Osteoblast (primary cell): ENCODE data around the gene KIF16B. TPM values are rescaled to one million over a fixed set of nuclear protein-coding genes. Genes with fewer than 3 reads are reported as not detected.

Source experiments
- DNase-seq: peaks from one replicate; pipeline ENCODE4 v3.0.0; 2011; ENCODE audit warnings: low spot score, mixed read lengths; ENCODE audit not compliant: insufficient read length; ENCODE audit errors: missing footprints
- H2AFZ ChIP-seq: 2 replicates; pipeline ENCODE4 v1.6.0; 2011; ENCODE audit warnings: mild to moderate bottlenecking, low read length
- H3K27ac ChIP-seq: 2 replicates; pipeline ENCODE4 v1.5.1; 2011; ENCODE audit warnings: mild to moderate bottlenecking, low read depth, low read length, moderate library complexity
- H3K27me3 ChIP-seq: 2 replicates; pipeline ENCODE4 v1.6.0; 2012; ENCODE audit warnings: mild to moderate bottlenecking, control low read depth, inconsistent platforms, low read length, moderate library complexity; ENCODE audit not compliant: insufficient read depth
- H3K36me3 ChIP-seq: 2 replicates; pipeline ENCODE4 v1.5.1; 2011; ENCODE audit warnings: mild to moderate bottlenecking, low read length, control low read depth, moderate library complexity; ENCODE audit not compliant: insufficient read depth
- H3K4me1 ChIP-seq: 2 replicates; pipeline ENCODE4 v1.5.1; 2011; ENCODE audit warnings: mild to moderate bottlenecking, low read length, control low read depth, moderate library complexity; ENCODE audit not compliant: insufficient read depth
- H3K4me2 ChIP-seq: 2 replicates; pipeline ENCODE4 v1.6.0; 2011; ENCODE audit warnings: mild to moderate bottlenecking, low read length; ENCODE audit not compliant: insufficient read depth
- H3K4me3 ChIP-seq: fragments of 200-600 bp; sonication (generic); 3 replicates; pipeline ENCODE4 v1.5.1; 2012; ENCODE audit warnings: mild to moderate bottlenecking, low read length, inconsistent platforms; ENCODE audit not compliant: insufficient read depth
- H3K79me2 ChIP-seq: 2 replicates; pipeline ENCODE4 v1.6.0; 2012; ENCODE audit warnings: mild to moderate bottlenecking, low read length, control low read depth, inconsistent platforms; ENCODE audit not compliant: insufficient read depth
- H3K9me3 ChIP-seq: 2 replicates; pipeline ENCODE4 v1.5.1; 2011; ENCODE audit warnings: low read depth, low read length, control low read depth
- H4K20me1 ChIP-seq: 2 replicates; pipeline ENCODE4 v1.6.0; 2012; ENCODE audit warnings: mild to moderate bottlenecking, low read length, control low read depth; ENCODE audit not compliant: insufficient read depth
- total RNA-seq: library from RNA; depleted of rRNA; stranded (reverse); fragments of >200 nt; gene quantifications from 2 replicates; pipeline ENCODE4 v1.2.3, GENCODE V29; 2012
- TF ChIP-seq, protein P1 (sequence below): IDR thresholded peaks from 2 replicates; pipeline ENCODE4 v1.5.1; 2011; ENCODE audit warnings: mild to moderate bottlenecking, low read depth, low read length, moderate library complexity; ENCODE audit errors: extremely low read depth

Gene KIF16B
- total RNA-seq, 1 donor = 9.0 TPM

DNA sequence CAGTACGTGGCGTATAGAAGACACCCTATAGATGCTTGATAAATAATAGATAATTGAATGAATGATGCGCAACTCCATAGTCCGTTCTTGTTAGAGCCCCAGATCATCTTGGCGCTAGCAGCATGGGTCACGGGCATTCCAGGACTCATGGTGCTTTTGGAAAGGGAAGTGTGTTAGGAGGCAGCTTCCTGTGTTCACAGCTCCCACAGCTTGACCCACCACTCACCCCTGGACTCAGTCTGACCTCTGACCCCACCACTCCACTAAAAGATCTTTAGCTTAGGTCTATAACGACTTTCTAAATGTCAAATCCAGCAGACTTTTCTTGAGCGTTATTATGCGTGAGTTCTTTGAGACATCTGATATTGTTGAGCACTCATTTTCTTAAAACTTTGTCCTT, 35.8 kb upstream of the KIF16B start:
- no peaks in the 10 kb centered on the region for H3K36me3 ChIP-seq
- no peaks in the 10 kb centered on the region for H4K20me1 ChIP-seq
- H3K27ac ChIP-seq = no peak overlapping the region
- H3K79me2 ChIP-seq = no peaks in the 10 kb centered on the region
- DNase-seq = no peak
- TF ChIP-seq, protein P1, sequence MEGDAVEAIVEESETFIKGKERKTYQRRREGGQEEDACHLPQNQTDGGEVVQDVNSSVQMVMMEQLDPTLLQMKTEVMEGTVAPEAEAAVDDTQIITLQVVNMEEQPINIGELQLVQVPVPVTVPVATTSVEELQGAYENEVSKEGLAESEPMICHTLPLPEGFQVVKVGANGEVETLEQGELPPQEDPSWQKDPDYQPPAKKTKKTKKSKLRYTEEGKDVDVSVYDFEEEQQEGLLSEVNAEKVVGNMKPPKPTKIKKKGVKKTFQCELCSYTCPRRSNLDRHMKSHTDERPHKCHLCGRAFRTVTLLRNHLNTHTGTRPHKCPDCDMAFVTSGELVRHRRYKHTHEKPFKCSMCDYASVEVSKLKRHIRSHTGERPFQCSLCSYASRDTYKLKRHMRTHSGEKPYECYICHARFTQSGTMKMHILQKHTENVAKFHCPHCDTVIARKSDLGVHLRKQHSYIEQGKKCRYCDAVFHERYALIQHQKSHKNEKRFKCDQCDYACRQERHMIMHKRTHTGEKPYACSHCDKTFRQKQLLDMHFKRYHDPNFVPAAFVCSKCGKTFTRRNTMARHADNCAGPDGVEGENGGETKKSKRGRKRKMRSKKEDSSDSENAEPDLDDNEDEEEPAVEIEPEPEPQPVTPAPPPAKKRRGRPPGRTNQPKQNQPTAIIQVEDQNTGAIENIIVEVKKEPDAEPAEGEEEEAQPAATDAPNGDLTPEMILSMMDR = no peak
- no peak overlapping the region for H3K4me3 ChIP-seq
- no peaks in the 10 kb centered on the region for H3K4me1 ChIP-seq
- no peaks in the 10 kb centered on the region for H3K9me3 ChIP-seq
- no peak overlapping the region for H2AFZ ChIP-seq
- H3K4me2 ChIP-seq = no peak overlapping the region
- peaks cover 4% of the 10 kb centered on the region for H3K27me3 ChIP-seq

DNA sequence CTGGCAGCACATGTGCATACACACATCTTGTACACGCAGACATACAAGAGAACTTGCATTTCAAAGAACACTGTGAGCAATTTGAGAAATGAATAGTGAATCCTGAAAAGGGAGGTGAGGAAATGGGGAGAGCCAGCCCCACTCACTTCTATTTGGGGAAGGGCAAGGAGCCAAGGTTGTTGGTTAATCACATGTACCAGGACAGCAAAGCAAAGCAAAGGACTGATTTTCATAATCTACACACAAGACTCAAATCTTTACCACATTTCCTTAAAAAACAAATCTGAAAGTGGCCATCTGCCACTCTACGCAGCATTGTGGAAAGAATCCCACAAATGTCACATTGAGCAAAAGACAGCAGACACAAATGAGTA, 35.0 kb upstream of the KIF16B start:
- H3K9me3 ChIP-seq = no peaks in the 10 kb centered on the region
- TF ChIP-seq, protein P1 = no peak
- H3K79me2 ChIP-seq = no peaks in the 10 kb centered on the region
- H3K4me1 ChIP-seq = no peaks in the 10 kb centered on the region
- no peak overlapping the region for H3K4me3 ChIP-seq
- no peak overlapping the region for H2AFZ ChIP-seq
- H3K27me3 ChIP-seq = peaks cover 4% of the 10 kb centered on the region
- no peak overlapping the region for H3K27ac ChIP-seq
- H3K36me3 ChIP-seq = no peaks in the 10 kb centered on the region
- DNase-seq = no peak
- H3K4me2 ChIP-seq = no peak overlapping the region
- H4K20me1 ChIP-seq = no peaks in the 10 kb centered on the region

DNA sequence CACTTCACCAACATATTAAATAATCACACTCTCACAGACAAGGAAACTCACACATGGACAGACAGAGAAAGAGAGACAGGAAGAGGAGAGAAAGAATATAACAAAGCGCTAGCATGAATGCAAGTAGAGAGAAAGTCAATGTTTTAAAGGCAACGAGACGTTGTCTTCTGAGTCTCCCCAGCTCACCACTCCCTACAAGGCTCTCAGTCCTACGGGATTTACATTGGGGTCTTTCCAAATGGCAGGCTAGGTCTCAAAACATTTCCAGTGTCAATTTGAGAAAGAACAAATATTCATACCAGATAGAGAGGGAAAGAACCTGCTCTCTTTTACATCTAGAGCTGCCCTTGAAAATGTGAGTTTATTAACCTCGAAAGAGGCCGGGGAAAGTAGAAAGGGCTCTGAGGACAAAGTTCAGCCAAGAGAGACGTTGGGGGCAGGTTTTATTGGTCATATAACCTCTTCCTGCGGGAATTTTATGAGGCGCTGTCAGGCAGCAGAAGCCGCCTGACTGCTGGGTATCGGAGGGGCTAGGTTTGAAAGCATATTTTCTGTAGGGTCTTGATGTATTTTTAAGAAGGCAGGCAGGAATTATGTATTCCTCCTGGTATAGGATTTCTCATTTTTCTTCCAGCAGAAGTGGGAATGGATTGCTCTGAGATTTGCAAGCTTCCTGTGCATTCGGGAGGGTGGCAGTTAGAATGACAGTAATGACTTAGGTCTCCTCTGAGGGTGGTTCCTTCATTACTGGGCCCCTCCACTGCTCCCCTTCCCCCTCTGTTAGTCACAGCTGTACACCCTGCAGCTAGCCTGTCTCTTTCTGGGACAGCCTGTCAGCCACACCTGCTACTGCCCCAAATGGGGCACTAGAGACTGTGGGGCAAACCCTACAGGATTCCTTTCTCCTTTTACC, 34.4 kb upstream of the KIF16B start:
- Histone ChIP-seq H3K9me3 (no peaks in the 10 kb centered on the region), H3K79me2 (no peaks in the 10 kb centered on the region), H3K4me2 (no peak overlapping the region), H3K36me3 (no peaks in the 10 kb centered on the region), H3K4me1 (no peaks in the 10 kb centered on the region), H2AFZ (no peak overlapping the region), H4K20me1 (no peaks in the 10 kb centered on the region), H3K27ac (no peak overlapping the region), H3K27me3 (peaks cover 4% of the 10 kb centered on the region), H3K4me3 (no peak overlapping the region)
- TF ChIP-seq, protein P1 = no peak
- DNase-seq = no peak

DNA sequence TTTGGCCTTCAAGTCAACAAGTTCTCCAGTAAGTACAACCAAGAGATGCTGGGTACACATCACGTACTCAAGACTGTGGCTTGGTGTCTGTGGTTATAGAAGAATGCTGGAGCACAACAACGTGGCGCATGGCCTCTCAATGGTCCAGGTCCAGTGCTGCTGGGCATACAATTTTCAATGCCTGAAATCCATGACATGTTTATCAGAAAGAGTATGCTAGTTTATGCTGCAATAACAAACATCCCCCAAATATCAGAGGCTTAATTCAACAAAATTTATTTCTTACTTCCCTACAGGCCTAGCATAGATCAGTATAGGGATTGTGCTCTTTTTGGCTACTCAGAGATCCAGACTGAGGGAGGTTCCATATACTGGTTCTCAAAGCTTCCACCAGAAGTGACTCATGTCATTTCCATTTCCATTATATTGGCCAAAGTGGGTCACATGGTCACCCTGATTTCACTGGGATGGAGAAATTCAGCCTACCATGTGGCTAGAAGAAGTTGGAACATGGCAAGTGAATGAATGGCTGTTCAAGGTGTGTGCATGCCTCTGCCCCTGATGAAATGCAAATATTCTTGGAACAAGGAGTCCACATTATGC, 33.3 kb upstream of the KIF16B start:
- Histone ChIP-seq H3K4me2 (no peak overlapping the region), H3K4me1 (no peaks in the 10 kb centered on the region), H3K9me3 (no peaks in the 10 kb centered on the region), H3K4me3 (no peak overlapping the region), H2AFZ (no peak overlapping the region), H3K36me3 (no peaks in the 10 kb centered on the region), H3K27me3 (peaks cover 4% of the 10 kb centered on the region), H3K27ac (no peak overlapping the region), H3K79me2 (no peaks in the 10 kb centered on the region), H4K20me1 (no peaks in the 10 kb centered on the region)
- DNase-seq = no peak
- TF ChIP-seq, protein P1 = no peak
